C4-2B (cell line): Measurements from ENCODE around the gene PLA2G4C.

Source experiments
- CTCF ChIP-seq: fragments of 450-650 bp; conservative IDR thresholded peaks from 2 replicates; pipeline ENCODE4 v1.5.1; 2017; ENCODE audit warnings: mild to moderate bottlenecking
- ZFX ChIP-seq: fragments of 450-650 bp; IDR thresholded peaks from 2 replicates; pipeline ENCODE4 v1.6.1; 2017

- TF ChIP-seq CTCF = peak; percentile 68
- TF ChIP-seq ZFX = no peak
Observed at GRCh38 chr19:48102870-48103751, 7.5 kb downstream of the PLA2G4C start.
